ENCODE data around the gene GAS7.

GAS7 gene

GRCh38 chr17:10198509-10199249 lies at the start of gene GAS7:
Gene GAS7 (minus strand): TSS chr17:10198606.
- DNase-seq: no peak

- DNase-seq: no peak
These were observed 49.4 kb upstream of the GAS7 start for GRCh38 chr17:10247810-10248209.

- DNase-seq: no peak
These were observed 45.8 kb upstream of the GAS7 start for GRCh38 chr17:10243883-10244844.

GRCh38 chr17:10241781-10242180 lies 43.4 kb upstream of the GAS7 start:
- no peak for DNase-seq

GRCh38 chr17:10238661-10239060 lies 40.3 kb upstream of the GAS7 start:
- no peak for DNase-seq

- no peak for DNase-seq
These were observed 35.6 kb upstream of the GAS7 start for GRCh38 chr17:10234033-10234432.

GRCh38 chr17:10233161-10233560 lies 34.8 kb upstream of the GAS7 start:
- no peak for DNase-seq

- no peak for DNase-seq
These were observed 30.8 kb upstream of the GAS7 start for GRCh38 chr17:10229181-10229580.

GRCh38 chr17:10226930-10227695 lies 28.7 kb upstream of the GAS7 start:
- DNase-seq: no peak

- DNase-seq: no peak
These were observed 26.3 kb upstream of the GAS7 start for GRCh38 chr17:10224582-10225195.

GRCh38 chr17:10219193-10219592 lies 20.8 kb upstream of the GAS7 start:
- DNase-seq: no peak

GRCh38 chr17:10217916-10218315 lies 19.5 kb upstream of the GAS7 start:
- no peak for DNase-seq

- no peak for DNase-seq
These were observed 18.0 kb upstream of the GAS7 start for GRCh38 chr17:10216213-10216938.

GRCh38 chr17:10215286-10215685 lies 16.9 kb upstream of the GAS7 start:
- no peak for DNase-seq

GRCh38 chr17:10211666-10212065 lies 13.3 kb upstream of the GAS7 start:
- DNase-seq: no peak

- no peak for DNase-seq
These were observed 11.8 kb upstream of the GAS7 start for GRCh38 chr17:10210151-10210574.

GRCh38 chr17:10208604-10209193 lies 10.3 kb upstream of the GAS7 start:
- DNase-seq: no peak

- DNase-seq: no peak
These were observed 8.7 kb upstream of the GAS7 start for GRCh38 chr17:10207153-10207552.

- no peak for DNase-seq
These were observed 7.3 kb upstream of the GAS7 start for GRCh38 chr17:10205549-10206185.

- no peak for DNase-seq
These were observed 3.3 kb upstream of the GAS7 start for GRCh38 chr17:10201680-10202079.

GRCh38 chr17:10200645-10201044 lies 2.2 kb upstream of the GAS7 start:
- DNase-seq: no peak

Data from DMS 273 treated with DMSO at 0.1 percent for 48 hours (cell line).